Stimulated activated CD4-positive, alpha-beta T cell treated with anti-CD3 and anti-CD28 coated beads, Interleukin-4, amount 100 ng/mL, for 1 hour (primary cell): ENCODE measurements around the gene OTOP3.
A peak's percentile ranks its signal among the peaks of the same experiment; 100 is the strongest.

Source experiments
- DNase-seq: peaks from one replicate; pipeline ENCODE4 v3.0.0-alpha.2; 2020

OTOP3 gene

GRCh38 chr17:74943808-74944522 lies 8.3 kb downstream of the OTOP3 start:
- DNase-seq, result no peak

- no peak for DNase-seq
Measured at GRCh38 chr17:74945543-74945942, 9.8 kb downstream of the OTOP3 start.

- no peak for DNase-seq
Measured at GRCh38 chr17:74946641-74947040, 10.9 kb downstream of the OTOP3 start.

- DNase-seq, result no peak
Measured at GRCh38 chr17:74947041-74947754, 11.5 kb downstream of the OTOP3 start.

DNA sequence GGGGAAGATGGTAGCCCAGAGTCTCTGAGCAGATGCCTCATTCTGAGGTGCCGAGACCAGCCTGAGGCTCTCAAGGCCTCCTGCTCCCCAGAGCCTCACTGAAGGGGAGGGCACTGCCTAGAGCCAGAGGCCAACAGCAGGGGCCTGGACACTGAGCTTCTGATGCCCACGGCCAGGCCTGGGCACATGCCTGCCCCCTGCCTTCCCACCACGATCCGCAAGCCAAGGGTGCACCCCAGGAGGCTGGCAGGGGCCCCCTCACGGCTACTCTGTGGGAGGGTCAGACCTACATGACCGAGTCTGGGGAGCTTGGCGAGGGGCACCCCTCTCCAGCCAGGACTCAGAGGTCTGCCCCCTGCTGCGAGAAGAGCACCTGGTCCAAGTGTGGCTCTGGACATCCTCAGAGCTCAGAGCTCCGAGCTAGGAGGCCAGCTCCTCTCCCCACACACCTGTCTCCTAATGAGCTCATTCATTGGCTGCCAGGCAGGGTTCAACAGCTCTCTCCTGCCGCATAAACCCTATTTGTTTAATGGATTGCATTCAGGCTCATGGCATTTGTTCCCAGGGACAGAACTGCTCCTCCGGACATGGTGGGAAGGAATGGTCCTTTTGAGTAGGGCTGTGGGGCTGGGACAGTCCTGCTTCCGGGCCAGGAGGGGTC lies 13.9 kb downstream of the OTOP3 start:
- no peak for DNase-seq

GRCh38 chr17:74950207-74950606 lies 14.5 kb downstream of the OTOP3 start:
- DNase-seq, result no peak

DNA sequence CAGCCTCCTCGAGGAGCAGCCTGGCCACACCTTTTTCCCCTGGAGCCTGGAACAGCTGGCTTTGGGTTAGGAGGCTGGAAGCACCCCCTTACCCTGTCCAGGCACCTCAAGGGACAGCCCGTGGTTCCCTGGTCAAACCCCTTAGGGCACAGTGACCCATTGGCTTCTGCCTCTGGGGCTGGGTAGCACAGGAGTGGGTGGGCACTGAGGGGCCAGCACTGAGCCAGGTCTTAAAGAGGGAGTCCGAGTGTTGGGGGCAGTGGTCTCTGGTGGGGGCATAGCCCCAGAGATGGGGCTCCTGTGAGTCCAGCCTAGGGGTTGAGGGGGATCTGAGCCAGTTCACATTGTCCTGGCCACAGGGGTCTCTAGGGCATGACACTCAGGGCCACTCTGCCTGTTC lies 15.4 kb downstream of the OTOP3 start:
- no peak for DNase-seq

- no peak for DNase-seq
Measured at GRCh38 chr17:74951680-74952421, 16.2 kb downstream of the OTOP3 start.

- DNase-seq, result no peak
Measured at GRCh38 chr17:74952431-74953133, 16.9 kb downstream of the OTOP3 start.

DNA sequence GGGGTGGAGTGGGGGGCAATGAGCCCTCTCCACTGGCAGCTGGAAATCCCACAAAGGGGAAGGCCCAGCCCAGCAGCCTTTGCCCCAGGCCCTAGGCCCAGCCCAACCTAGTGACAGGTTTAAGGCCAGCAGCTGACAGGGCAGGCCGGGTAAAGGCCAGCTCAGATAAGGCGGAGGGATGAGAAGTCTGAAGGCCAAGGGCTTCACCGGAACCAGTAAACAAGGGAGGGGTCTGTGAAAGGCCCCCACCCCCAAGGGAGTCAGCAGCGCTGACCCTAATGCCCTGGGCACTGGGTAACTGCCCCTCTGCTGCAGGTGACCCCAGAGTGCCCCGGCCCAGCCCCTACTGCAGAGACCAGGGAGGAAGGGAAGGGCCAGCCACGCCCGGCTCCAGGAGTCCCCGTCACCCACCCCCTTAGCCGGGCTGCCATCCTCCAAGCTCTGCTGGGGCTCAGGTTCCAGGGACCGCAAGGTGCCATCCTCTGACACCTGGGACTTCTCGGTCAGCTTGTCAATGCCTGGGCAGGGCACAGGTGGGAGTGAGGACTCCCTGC lies 17.5 kb downstream of the OTOP3 start:
- DNase-seq, result no peak

DNA sequence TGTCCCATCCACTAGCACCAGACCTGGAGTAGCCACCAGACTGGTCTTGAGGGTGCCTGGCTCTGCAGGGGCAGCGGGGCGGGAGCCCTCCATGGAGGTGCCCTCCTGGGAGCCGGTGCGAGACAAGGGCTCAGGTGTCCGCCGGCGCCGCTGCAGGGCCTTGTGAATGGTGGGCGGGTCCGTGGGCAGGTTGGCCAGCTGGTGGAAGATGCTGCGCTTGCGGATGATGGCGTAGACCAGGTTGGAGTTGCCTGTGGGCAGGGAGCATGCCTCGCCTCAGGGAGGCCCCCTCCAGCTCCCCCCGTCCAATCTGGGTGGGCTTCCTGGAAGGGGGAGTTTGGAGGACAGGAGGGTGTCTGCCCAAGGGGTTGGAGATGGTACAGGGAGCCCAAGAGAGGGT lies 18.4 kb downstream of the OTOP3 start:
- DNase-seq, result no peak

GRCh38 chr17:74954665-74955421 lies 19.1 kb downstream of the OTOP3 start:
- DNase-seq, result no peak

GRCh38 chr17:74956093-74956492 lies 20.4 kb downstream of the OTOP3 start:
- no peak for DNase-seq

GRCh38 chr17:74957935-74958740 lies 22.4 kb downstream of the OTOP3 start:
- peak; percentile 83 for DNase-seq

GRCh38 chr17:74959826-74960515 lies 24.3 kb downstream of the OTOP3 start:
- no peak for DNase-seq

DNA sequence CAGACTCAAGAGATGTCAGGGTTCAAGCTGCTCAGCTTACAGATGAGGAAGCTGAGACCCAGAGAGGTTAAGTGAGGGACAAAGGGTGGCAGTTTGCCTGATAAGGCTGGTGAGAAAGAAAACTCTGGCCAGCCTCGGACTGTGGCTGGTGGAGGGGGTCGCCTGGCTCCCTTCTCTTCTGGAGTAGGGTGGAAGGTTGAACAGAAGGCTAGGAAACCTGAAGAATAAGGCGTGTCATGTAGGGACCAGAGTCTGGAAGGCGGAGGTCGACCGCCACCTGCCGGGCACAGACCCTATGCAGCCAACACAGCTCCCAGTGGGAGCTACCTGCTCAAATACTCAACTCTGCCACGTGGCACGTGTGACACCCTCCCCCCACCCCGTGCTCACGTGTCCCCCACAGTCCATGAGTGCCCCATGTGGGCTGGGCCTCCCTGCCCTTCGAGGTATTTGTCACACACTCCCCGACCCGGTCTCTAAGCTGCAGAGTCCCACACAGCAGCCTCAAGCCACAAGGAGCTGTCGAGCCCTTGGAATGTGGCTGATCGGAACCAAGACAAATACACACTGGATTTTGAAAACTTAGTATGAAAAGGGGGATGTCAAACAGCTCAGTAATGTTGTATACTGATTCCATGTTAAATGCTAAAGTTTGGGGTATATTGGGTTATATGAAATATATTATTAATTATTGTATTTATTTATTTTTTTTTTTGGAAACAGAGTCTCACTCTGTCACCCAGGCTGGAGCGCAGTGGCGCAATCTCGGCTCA lies 25.1 kb downstream of the OTOP3 start:
- DNase-seq, result peak; percentile 66

DNA sequence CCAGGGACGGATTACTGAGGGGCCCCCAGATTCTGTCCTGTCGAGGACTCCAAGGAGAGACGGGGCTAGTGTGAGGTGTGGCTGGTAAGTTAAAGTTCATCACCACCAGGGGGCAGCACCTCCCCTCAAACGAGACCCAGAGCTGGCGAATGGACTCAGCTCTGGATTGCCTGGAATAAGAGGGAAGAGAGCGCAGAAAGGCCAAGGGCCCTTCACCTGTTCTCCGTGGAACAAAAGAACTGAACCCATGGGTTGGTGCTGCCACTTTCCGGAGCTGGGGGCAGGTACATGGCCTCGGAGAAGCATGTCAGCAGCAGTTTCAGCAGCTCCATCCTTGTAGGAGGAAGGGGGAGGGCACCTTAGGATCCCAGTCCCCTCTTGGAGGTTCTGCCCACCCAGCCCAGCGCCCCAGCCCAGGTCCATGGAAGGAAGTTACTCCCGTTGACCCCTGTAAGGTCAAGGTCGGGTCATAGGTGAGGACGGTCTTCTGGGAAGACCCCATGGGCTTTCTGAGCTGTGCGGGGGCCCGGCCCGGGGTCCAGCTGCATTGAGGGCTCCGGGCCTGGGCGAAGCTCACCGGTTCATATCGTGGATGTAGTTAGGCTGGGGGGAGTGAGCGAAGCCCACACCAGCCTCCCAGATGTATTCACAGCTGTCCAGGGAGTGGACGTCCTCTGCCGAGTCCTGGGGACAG lies 26.1 kb downstream of the OTOP3 start:
- DNase-seq, result peak; percentile 83

GRCh38 chr17:74962622-74963394 lies 27.1 kb downstream of the OTOP3 start:
- no peak for DNase-seq
